Measurements from ENCODE around the gene PKP4. TPM values are rescaled to one million over a fixed set of nuclear protein-coding genes. Genes with fewer than 3 reads are reported as not detected.

The PKP4 gene
- total RNA-seq, 1 experiment from 2014 or later, result 147 TPM

DNA sequence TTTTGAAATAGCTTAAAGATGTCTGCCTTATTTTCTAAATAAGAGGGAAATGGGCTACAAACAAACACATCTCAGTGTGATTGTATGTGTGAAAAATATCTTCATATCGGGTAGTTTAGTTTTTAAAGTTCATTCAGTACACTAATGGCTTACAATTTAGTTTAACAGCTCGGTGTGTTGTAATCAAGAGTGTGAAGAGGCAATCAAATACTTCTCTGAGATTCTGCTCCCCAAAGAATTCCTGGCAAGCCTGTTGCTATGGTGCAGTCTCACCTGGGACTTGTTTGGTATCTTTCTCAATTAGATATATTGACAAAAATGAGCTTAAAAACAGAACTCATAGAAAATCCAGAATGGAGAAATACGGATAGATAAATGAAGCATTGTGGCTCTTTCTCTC, 99.4 kb downstream of the PKP4 start:
- Histone ChIP-seq H3K4me1 (peaks cover 16% of the 10 kb centered on the region), H3K27me3 (replicated peaks; ENCODE audit: control insufficient read depth, insufficient read depth, low read length) (no peaks in the 10 kb centered on the region), H3K4me3 (ENCODE audit: low read depth, low read length) (no peak overlapping the region), H3K9me3 (peaks cover 6% of the 10 kb centered on the region; the same call in 1 of the 2 replicates), H3K36me3 (ENCODE audit: control insufficient read depth, insufficient read depth, low read length) (no peaks in the 10 kb centered on the region)
- peaks cover 15% of the 10 kb centered on the region for H3K4me1 Mint-ChIP-seq (ENCODE audit: low read depth, unreplicated experiment)
- no peak overlapping the region for H3K4me3 Mint-ChIP-seq (ENCODE audit: unreplicated experiment)
- H3K27ac Mint-ChIP-seq (ENCODE audit: unreplicated experiment), result no peak overlapping the region
- TF ChIP-seq, protein P1, sequence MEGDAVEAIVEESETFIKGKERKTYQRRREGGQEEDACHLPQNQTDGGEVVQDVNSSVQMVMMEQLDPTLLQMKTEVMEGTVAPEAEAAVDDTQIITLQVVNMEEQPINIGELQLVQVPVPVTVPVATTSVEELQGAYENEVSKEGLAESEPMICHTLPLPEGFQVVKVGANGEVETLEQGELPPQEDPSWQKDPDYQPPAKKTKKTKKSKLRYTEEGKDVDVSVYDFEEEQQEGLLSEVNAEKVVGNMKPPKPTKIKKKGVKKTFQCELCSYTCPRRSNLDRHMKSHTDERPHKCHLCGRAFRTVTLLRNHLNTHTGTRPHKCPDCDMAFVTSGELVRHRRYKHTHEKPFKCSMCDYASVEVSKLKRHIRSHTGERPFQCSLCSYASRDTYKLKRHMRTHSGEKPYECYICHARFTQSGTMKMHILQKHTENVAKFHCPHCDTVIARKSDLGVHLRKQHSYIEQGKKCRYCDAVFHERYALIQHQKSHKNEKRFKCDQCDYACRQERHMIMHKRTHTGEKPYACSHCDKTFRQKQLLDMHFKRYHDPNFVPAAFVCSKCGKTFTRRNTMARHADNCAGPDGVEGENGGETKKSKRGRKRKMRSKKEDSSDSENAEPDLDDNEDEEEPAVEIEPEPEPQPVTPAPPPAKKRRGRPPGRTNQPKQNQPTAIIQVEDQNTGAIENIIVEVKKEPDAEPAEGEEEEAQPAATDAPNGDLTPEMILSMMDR (IDR thresholded peaks at IDR 0.05; ENCODE audit: insufficient read depth in 1 of 2, low read depth in 1 of 2, low read length in 1 of 2, severe bottlenecking in 1 of 2, unreplicated experiment in 1 of 2), result no peak
- intact Hi-C loops (cut with micrococcal nuclease; ENCODE audit: unreplicated experiment), result no loop called here
- ChIA-PET CTCF (no interaction called here), POLR2A (no interaction called here)
- no peaks in the 10 kb centered on the region for H3K27me3 Mint-ChIP-seq (ENCODE audit: insufficient read depth, unreplicated experiment)
- peaks cover 5% of the 10 kb centered on the region for H3K9me3 Mint-ChIP-seq (ENCODE audit: unreplicated experiment)
- DNase-seq, result no peak
- BruUV-seq (replicated peaks), result no TSS peak
- H3K36me3 Mint-ChIP-seq (ENCODE audit: insufficient read depth, unreplicated experiment), result peaks cover 36% of the 10 kb centered on the region

GRCh38 chr2:158557752-158558151, 101.0 kb downstream of the PKP4 start:
- Histone ChIP-seq H3K4me3 (ENCODE audit: low read depth, low read length) (no peak overlapping the region), H3K4me1 (peaks cover 29% of the 10 kb centered on the region), H3K36me3 (ENCODE audit: control insufficient read depth, insufficient read depth, low read length) (no peaks in the 10 kb centered on the region), H3K27me3 (replicated peaks; ENCODE audit: control insufficient read depth, insufficient read depth, low read length) (no peaks in the 10 kb centered on the region), H3K9me3 (no peaks in the 10 kb centered on the region)
- Mint-ChIP-seq H3K4me3 (ENCODE audit: unreplicated experiment) (no peak overlapping the region), H3K27me3 (ENCODE audit: insufficient read depth, unreplicated experiment) (no peaks in the 10 kb centered on the region), H3K27ac (ENCODE audit: unreplicated experiment) (no peak overlapping the region), H3K9me3 (ENCODE audit: unreplicated experiment) (no peaks in the 10 kb centered on the region), H3K36me3 (ENCODE audit: insufficient read depth, unreplicated experiment) (peaks cover 29% of the 10 kb centered on the region), H3K4me1 (ENCODE audit: low read depth, unreplicated experiment) (peaks cover 27% of the 10 kb centered on the region)
- TF ChIP-seq, protein P1 (IDR thresholded peaks at IDR 0.05; ENCODE audit: insufficient read depth in 1 of 2, low read depth in 1 of 2, low read length in 1 of 2, severe bottlenecking in 1 of 2, unreplicated experiment in 1 of 2), result no peak
- no TSS peak for BruUV-seq (replicated peaks)
- DNase-seq, result no peak
- intact Hi-C loops (cut with micrococcal nuclease; ENCODE audit: unreplicated experiment), result no loop called here
- ChIA-PET POLR2A (no interaction called here), CTCF (interaction anchor here (0.5 kb wide), 1 partner anchor 101 kb away, joined by 3 read pairs; the partner anchor contains the start of gene CCDC148)

GRCh38 chr2:158559252-158559651, 102.5 kb downstream of the PKP4 start:
- CTCF ChIA-PET, result no interaction called here
- Mint-ChIP-seq H3K9me3 (ENCODE audit: unreplicated experiment) (no peaks in the 10 kb centered on the region), H3K4me3 (ENCODE audit: unreplicated experiment) (no peak overlapping the region), H3K36me3 (ENCODE audit: insufficient read depth, unreplicated experiment) (peaks cover 26% of the 10 kb centered on the region), H3K27ac (ENCODE audit: unreplicated experiment) (no peak overlapping the region), H3K27me3 (ENCODE audit: insufficient read depth, unreplicated experiment) (no peaks in the 10 kb centered on the region), H3K4me1 (ENCODE audit: low read depth, unreplicated experiment) (peaks cover 27% of the 10 kb centered on the region)
- no peak for DNase-seq
- Histone ChIP-seq H3K36me3 (ENCODE audit: control insufficient read depth, insufficient read depth, low read length) (no peaks in the 10 kb centered on the region), H3K9me3 (no peaks in the 10 kb centered on the region), H3K4me3 (ENCODE audit: low read depth, low read length) (no peak overlapping the region), H3K27me3 (replicated peaks; ENCODE audit: control insufficient read depth, insufficient read depth, low read length) (no peaks in the 10 kb centered on the region), H3K4me1 (peaks cover 29% of the 10 kb centered on the region)
- intact Hi-C loops (cut with micrococcal nuclease; ENCODE audit: unreplicated experiment), result no loop called here
- TF ChIP-seq, protein P1 (IDR thresholded peaks at IDR 0.05; ENCODE audit: insufficient read depth in 1 of 2, low read depth in 1 of 2, low read length in 1 of 2, severe bottlenecking in 1 of 2, unreplicated experiment in 1 of 2), result no peak
- POLR2A ChIA-PET, result no interaction called here
- no TSS peak for BruUV-seq (replicated peaks)
